Stimulated activated CD4-positive, alpha-beta T cell treated with anti-CD3 and anti-CD28 coated beads, Interleukin-15, amount 100 ng/mL, for 48 hours (primary cell): Measurements from ENCODE around the gene WFIKKN1.

ENCODE experiments used
- DNase-seq, 2 donors: peaks; one replicate each; pipeline ENCODE4 v3.0.0-alpha.2; 2020; ENCODE audit warnings: low read depth in 2 of 2

Gene WFIKKN1

GRCh38 chr16:637081-638018 lies 6.6 kb downstream of the WFIKKN1 start:
- peak; percentile 87 for DNase-seq

- DNase-seq = no peak
Observed at GRCh38 chr16:638034-638543, 7.3 kb downstream of the WFIKKN1 start.

- no peak for DNase-seq
Observed at GRCh38 chr16:638836-639235, 8.1 kb downstream of the WFIKKN1 start.

- DNase-seq = no peak
Observed at GRCh38 chr16:640614-641013, 9.8 kb downstream of the WFIKKN1 start.

- peak in 1 of 2 donors; percentile 70 for DNase-seq
Observed at GRCh38 chr16:641326-642188, 10.8 kb downstream of the WFIKKN1 start, which contains the start of gene MCRIP2. TSS of gene MCRIP2 (plus strand) at chr16:641828. CDS start at chr16:641992, 164 bp downstream.

GRCh38 chr16:642189-643049 lies 11.6 kb downstream of the WFIKKN1 start:
- DNase-seq = no peak

- no peak for DNase-seq
Observed at GRCh38 chr16:643050-643368, 12.2 kb downstream of the WFIKKN1 start.

- no peak for DNase-seq
Observed at GRCh38 chr16:644556-644955, 13.8 kb downstream of the WFIKKN1 start.

- DNase-seq = no peak
Observed at GRCh38 chr16:645852-646678, 15.3 kb downstream of the WFIKKN1 start.

GRCh38 chr16:646679-647172 lies 15.9 kb downstream of the WFIKKN1 start:
- no peak for DNase-seq

GRCh38 chr16:647173-647902 lies 16.6 kb downstream of the WFIKKN1 start:
- DNase-seq = no peak

- DNase-seq = peak in 1 of 2 donors; percentile 47
Observed at GRCh38 chr16:648071-648780, 17.4 kb downstream of the WFIKKN1 start.

GRCh38 chr16:648781-649589 lies 18.2 kb downstream of the WFIKKN1 start, which contains the start of gene WDR90:
TSS of gene WDR90 (plus strand) at chr16:649365. CDS start at chr16:649417, 52 bp downstream.
- DNase-seq = peak; percentile 84 to 91

- DNase-seq = no peak
Observed at GRCh38 chr16:649631-650030, 18.8 kb downstream of the WFIKKN1 start.

- DNase-seq = no peak
Observed at GRCh38 chr16:651844-652243, 21.1 kb downstream of the WFIKKN1 start.

GRCh38 chr16:652454-653305 lies 21.9 kb downstream of the WFIKKN1 start:
- DNase-seq = no peak

- DNase-seq = no peak
Observed at GRCh38 chr16:654034-654433, 23.2 kb downstream of the WFIKKN1 start.
